ENCODE data around the gene SLIT2.

DNA sequence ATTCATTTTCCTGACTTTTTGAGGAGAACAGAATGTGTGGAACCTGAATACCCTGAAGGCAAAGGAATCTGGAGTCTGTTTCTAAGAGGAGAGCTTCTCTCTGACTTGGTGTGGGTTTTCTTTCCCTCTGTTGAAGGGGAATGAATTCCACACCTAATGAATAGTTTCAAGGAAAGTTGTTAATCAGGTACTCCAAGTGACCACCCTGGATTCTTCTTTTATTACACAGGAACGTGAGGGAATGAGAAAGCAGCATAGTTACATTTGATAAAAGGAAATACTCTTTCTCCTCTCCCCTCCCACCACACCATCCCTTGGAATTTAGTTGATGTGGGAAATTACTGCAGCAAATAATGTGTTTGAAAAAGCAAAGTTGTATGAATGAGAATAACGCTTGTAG is 29.7 kb downstream of the SLIT2 start:
- no peak for TF ChIP-seq KDM1A (CRISPR knock-in tag; IDR thresholded peaks at IDR 0.05)
- TF ChIP-seq CC2D1A (CRISPR knock-in tag; IDR thresholded peaks at IDR 0.05) = no peak
- TF ChIP-seq NFYB (CRISPR knock-in tag; IDR thresholded peaks at IDR 0.05) = no peak
- no peak for TF ChIP-seq TCF12 (IDR thresholded peaks at IDR 0.05)
- TF ChIP-seq TCF12 (CRISPR knock-in tag; IDR thresholded peaks at IDR 0.05) = no peak
- no peak for TF ChIP-seq YY1 (IDR thresholded peaks at IDR 0.05; ENCODE audit: insufficient read depth, insufficient replicate concordance, low read depth, low read length)
- TF ChIP-seq ZNF577 (CRISPR knock-in tag; IDR thresholded peaks at IDR 0.05; ENCODE audit: borderline replicate concordance, low read depth) = no peak
- TF ChIP-seq, protein P1, sequence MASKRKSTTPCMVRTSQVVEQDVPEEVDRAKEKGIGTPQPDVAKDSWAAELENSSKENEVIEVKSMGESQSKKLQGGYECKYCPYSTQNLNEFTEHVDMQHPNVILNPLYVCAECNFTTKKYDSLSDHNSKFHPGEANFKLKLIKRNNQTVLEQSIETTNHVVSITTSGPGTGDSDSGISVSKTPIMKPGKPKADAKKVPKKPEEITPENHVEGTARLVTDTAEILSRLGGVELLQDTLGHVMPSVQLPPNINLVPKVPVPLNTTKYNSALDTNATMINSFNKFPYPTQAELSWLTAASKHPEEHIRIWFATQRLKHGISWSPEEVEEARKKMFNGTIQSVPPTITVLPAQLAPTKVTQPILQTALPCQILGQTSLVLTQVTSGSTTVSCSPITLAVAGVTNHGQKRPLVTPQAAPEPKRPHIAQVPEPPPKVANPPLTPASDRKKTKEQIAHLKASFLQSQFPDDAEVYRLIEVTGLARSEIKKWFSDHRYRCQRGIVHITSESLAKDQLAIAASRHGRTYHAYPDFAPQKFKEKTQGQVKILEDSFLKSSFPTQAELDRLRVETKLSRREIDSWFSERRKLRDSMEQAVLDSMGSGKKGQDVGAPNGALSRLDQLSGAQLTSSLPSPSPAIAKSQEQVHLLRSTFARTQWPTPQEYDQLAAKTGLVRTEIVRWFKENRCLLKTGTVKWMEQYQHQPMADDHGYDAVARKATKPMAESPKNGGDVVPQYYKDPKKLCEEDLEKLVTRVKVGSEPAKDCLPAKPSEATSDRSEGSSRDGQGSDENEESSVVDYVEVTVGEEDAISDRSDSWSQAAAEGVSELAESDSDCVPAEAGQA (IDR thresholded peaks at IDR 0.05; ENCODE audit: low read depth) = no peak
- TF ChIP-seq, protein P1 (CRISPR knock-in tag; IDR thresholded peaks at IDR 0.05; ENCODE audit: borderline replicate concordance) = no peak
- TF ChIP-seq, protein P2, sequence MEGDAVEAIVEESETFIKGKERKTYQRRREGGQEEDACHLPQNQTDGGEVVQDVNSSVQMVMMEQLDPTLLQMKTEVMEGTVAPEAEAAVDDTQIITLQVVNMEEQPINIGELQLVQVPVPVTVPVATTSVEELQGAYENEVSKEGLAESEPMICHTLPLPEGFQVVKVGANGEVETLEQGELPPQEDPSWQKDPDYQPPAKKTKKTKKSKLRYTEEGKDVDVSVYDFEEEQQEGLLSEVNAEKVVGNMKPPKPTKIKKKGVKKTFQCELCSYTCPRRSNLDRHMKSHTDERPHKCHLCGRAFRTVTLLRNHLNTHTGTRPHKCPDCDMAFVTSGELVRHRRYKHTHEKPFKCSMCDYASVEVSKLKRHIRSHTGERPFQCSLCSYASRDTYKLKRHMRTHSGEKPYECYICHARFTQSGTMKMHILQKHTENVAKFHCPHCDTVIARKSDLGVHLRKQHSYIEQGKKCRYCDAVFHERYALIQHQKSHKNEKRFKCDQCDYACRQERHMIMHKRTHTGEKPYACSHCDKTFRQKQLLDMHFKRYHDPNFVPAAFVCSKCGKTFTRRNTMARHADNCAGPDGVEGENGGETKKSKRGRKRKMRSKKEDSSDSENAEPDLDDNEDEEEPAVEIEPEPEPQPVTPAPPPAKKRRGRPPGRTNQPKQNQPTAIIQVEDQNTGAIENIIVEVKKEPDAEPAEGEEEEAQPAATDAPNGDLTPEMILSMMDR (CRISPR knock-in tag; IDR thresholded peaks at IDR 0.05) = no peak
- no peak for TF ChIP-seq EP300 (IDR thresholded peaks at IDR 0.05; ENCODE audit: low read depth in 2 of 2, low read length in 2 of 2)
- TF ChIP-seq EP300 (CRISPR knock-in tag; IDR thresholded peaks at IDR 0.05; ENCODE audit: borderline replicate concordance) = no peak
- no peak for TF ChIP-seq WIZ (CRISPR knock-in tag; IDR thresholded peaks at IDR 0.05)
- TF ChIP-seq FOXM1 (CRISPR knock-in tag; IDR thresholded peaks at IDR 0.05) = no peak
- no peak for TF ChIP-seq CHD4 (IDR thresholded peaks at IDR 0.05; ENCODE audit: borderline replicate concordance, low read length)
- TF ChIP-seq EZH2 (conservative IDR thresholded peaks at IDR 0.05; ENCODE audit: low read depth, low read length) = no peak

Data from HepG2 (cell line).